WERI-Rb-1 (cell line): ENCODE results near the gene POU6F2.

Source experiments
- DNase-seq: peaks from one replicate; pipeline ENCODE4 v3.0.0-alpha.2; 2020
- H3K27ac ChIP-seq: fragments of 250-450 bp; sonication (Bioruptor Pico); 2 replicates; pipeline ENCODE4 v1.5.1; 2020; ENCODE audit warnings: mild to moderate bottlenecking, moderate library complexity
- H3K27me3 ChIP-seq: fragments of 250-450 bp; sonication (Bioruptor Pico); 2 replicates; pipeline ENCODE4 v1.5.1; 2021; ENCODE audit warnings: mild to moderate bottlenecking, low read depth, moderate library complexity; ENCODE audit not compliant: insufficient read depth, severe bottlenecking
- H3K36me3 ChIP-seq: fragments of 250-450 bp; sonication (Bioruptor Pico); 2 replicates; pipeline ENCODE4 v1.5.1; 2020; ENCODE audit warnings: mild to moderate bottlenecking, moderate library complexity
- H3K4me3 ChIP-seq: 2 replicates; pipeline ENCODE4 v1.5.1; 2011; ENCODE audit warnings: low read depth, mild to moderate bottlenecking, control low read depth, low read length
- H3K9me3 ChIP-seq: fragments of 250-450 bp; sonication (Bioruptor Pico); 2 replicates; pipeline ENCODE4 v1.5.1; 2021; ENCODE audit warnings: mild to moderate bottlenecking, moderate library complexity; ENCODE audit not compliant: severe bottlenecking
- TF ChIP-seq, protein P1 (sequence below): IDR thresholded peaks from 2 replicates; pipeline ENCODE4 v1.5.1; 2011; ENCODE audit warnings: low read depth, mild to moderate bottlenecking, control low read depth, inconsistent platforms, low read length

The POU6F2 gene

DNA sequence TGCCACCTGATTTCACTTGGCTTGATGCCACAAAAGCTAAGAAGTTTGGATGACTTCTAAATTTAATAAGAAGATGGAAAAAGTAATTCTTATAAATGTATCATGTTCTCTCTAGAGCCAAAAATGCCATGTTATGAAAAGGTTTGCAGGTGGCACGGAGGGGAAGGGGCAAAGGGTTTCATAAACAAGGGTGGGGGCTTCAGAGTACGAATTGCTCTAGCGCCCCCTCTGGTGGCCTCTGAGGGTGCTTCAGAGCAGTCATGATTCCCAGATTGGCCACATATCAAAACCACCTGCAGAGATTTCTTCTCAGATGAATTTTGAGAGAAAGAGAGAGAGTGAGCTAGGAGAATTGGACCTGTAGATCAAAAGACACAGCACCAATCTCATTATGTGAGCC, 379.9 kb downstream of the POU6F2 start:
- no peak overlapping the region for H3K4me3 ChIP-seq
- H3K36me3 ChIP-seq, result no peaks in the 10 kb centered on the region
- no peak overlapping the region for H3K27ac ChIP-seq
- TF ChIP-seq, protein P1, sequence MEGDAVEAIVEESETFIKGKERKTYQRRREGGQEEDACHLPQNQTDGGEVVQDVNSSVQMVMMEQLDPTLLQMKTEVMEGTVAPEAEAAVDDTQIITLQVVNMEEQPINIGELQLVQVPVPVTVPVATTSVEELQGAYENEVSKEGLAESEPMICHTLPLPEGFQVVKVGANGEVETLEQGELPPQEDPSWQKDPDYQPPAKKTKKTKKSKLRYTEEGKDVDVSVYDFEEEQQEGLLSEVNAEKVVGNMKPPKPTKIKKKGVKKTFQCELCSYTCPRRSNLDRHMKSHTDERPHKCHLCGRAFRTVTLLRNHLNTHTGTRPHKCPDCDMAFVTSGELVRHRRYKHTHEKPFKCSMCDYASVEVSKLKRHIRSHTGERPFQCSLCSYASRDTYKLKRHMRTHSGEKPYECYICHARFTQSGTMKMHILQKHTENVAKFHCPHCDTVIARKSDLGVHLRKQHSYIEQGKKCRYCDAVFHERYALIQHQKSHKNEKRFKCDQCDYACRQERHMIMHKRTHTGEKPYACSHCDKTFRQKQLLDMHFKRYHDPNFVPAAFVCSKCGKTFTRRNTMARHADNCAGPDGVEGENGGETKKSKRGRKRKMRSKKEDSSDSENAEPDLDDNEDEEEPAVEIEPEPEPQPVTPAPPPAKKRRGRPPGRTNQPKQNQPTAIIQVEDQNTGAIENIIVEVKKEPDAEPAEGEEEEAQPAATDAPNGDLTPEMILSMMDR, result peak; percentile 69
- peak; percentile 25 for DNase-seq
- H3K9me3 ChIP-seq, result no peaks in the 10 kb centered on the region
- H3K27me3 ChIP-seq, result no peaks in the 10 kb centered on the region

DNA sequence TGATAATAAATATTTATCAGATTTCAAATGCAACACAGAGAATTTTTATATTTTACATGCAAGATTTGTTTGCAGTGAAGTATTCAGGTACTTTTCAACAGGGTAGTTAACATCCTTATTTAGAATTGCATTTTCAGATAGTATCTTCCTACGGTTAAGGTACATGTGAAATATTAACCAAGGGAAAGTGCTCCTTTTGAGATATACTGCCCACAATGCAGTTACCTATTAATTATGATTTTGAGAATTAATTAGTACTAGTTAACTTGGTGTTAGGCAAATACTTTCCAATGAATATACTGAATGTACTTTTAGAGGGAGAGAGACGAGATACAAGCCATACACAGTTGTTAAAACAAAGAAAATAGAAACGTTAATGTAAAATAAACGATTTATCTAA, 382.3 kb downstream of the POU6F2 start:
- no peaks in the 10 kb centered on the region for H3K36me3 ChIP-seq
- no peak for DNase-seq
- TF ChIP-seq, protein P1, result no peak
- no peaks in the 10 kb centered on the region for H3K9me3 ChIP-seq
- H3K4me3 ChIP-seq, result no peak overlapping the region
- no peaks in the 10 kb centered on the region for H3K27me3 ChIP-seq
- H3K27ac ChIP-seq, result no peak overlapping the region

DNA sequence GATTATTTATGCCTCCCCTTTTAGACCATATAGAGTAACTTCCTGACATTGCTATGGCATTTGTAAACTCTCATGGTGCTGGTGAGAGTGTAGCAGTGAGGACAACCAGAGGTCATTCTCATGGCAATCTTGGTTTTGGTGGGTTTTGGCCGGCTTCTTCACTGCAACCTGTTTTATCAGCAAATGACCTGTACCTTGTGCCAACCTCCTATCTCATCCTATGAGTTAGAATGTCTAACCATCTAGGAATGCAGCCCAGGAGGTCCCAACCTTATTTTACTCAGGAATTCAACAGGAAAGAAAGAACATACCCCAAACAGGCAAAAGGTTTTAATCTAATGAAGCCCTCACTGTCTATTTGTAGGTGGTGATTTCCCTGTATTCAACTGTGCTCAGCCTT, 383.1 kb downstream of the POU6F2 start:
- Histone ChIP-seq H3K9me3 (no peaks in the 10 kb centered on the region), H3K27ac (no peak overlapping the region), H3K27me3 (no peaks in the 10 kb centered on the region), H3K4me3 (no peak overlapping the region), H3K36me3 (no peaks in the 10 kb centered on the region)
- TF ChIP-seq, protein P1, result no peak
- no peak for DNase-seq

DNA sequence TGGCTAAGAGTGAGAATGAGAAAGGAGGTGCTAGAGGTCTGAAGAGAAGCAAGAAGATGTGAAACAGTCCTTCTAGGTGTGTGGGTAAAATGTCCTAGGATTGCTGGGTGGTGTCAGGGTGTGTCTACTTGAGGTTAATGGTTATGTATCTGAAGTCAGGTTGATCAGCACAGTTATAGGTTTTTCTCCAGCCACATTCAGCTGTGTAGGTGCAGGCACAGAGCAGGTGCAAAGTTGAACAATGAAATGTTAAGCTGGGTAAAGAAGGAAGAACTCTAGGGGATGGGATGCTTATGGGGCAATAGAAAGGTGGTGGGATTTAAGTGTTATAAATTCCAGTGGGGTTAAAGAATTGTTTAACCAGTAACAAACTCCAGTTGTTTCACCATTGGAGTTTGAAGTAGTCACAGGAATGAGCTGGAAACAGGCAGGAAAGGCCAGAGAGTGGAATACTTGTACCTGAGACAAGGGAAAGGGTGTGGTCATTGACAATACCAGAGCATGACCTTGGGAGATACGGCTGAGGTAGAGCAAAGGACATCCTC, 388.1 kb downstream of the POU6F2 start:
- no peak for DNase-seq
- H3K4me3 ChIP-seq, result no peak overlapping the region
- H3K9me3 ChIP-seq, result no peaks in the 10 kb centered on the region
- TF ChIP-seq, protein P1, result no peak
- no peaks in the 10 kb centered on the region for H3K27me3 ChIP-seq
- H3K27ac ChIP-seq, result no peak overlapping the region
- H3K36me3 ChIP-seq, result no peaks in the 10 kb centered on the region

DNA sequence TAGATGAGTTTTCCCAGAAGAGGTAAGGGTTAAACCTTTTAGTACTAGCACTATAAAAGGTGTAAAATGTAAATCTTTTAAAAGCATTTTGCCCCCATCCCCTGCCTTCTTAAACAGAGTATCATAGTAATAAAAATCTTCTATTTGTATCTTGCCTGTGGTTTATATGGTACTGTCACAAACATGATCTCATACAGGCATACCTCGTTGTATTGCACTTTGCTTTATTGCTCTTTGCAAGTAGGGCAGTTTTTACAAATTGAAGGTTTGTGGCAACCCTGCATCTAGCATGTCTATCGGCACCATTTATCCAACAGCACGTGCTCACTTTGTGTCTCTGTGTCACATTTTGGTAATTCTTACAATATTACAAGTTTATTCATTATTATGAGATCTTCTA, 389.7 kb downstream of the POU6F2 start:
- no peak overlapping the region for H3K4me3 ChIP-seq
- TF ChIP-seq, protein P1, result no peak
- H3K36me3 ChIP-seq, result no peaks in the 10 kb centered on the region
- DNase-seq, result no peak
- H3K27me3 ChIP-seq, result no peaks in the 10 kb centered on the region
- H3K9me3 ChIP-seq, result no peaks in the 10 kb centered on the region
- H3K27ac ChIP-seq, result no peak overlapping the region

DNA sequence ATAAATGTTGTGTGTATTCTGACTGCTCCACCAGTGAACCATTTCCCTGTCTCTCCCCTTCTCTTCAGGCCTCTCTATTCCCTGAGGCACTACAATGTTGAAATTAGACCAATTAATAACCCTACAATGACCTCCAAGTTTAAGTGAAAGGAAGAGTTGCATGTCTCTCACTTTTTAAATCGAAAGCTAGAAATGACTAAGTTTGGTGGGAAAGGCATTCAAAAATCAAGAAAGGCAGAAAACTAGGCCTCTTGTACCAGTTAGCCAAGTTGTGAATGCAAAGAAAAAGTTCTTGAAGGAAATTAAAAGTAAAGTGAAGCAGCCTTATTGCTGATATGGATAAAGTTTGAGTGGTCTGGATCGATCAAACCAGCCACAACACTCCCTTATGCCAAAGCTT, 390.2 kb downstream of the POU6F2 start:
- Histone ChIP-seq H3K27me3 (no peaks in the 10 kb centered on the region), H3K9me3 (no peaks in the 10 kb centered on the region), H3K36me3 (no peaks in the 10 kb centered on the region), H3K27ac (no peak overlapping the region), H3K4me3 (no peak overlapping the region)
- TF ChIP-seq, protein P1, result no peak
- no peak for DNase-seq
